ENCODE measurements around the gene PIP. TPM values are rescaled to one million over a fixed set of nuclear protein-coding genes. Genes with fewer than 3 reads are reported as not detected.

Gene PIP
- total RNA-seq, 2 donors from 2014 or later = not detected

DNA sequence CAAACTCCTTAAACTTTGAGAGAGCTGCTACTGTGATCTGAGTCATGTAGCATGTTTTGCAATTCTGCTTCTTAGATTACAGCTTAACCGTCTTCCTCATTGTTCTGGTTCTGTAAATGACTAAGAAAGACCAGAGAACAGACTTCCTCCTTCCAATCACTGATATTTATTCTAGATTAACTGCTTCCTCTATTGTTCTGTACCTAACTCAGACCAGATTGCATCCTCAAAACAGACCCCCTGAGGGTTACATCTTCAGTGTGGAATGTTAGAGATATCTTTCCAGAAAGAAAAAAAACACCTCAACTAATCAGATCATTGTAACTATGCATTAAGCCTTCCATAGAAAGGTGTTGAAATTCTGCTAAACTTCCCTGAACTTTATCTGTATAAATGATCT lies 5.7 kb upstream of the PIP start:
- 42% methylated on average over 1 of the region's 1 CpG; no CpG with 5 or more reads in 1 of the 2 experiments for WGBS, 2 experiments (ENCODE audit: insufficient coverage in 1 of 2, insufficient read length in 1 of 2)
- Mint-ChIP-seq H3K4me1 (peaks cover 8% of the 10 kb centered on the region), H3K4me3 (no peak overlapping the region)

DNA sequence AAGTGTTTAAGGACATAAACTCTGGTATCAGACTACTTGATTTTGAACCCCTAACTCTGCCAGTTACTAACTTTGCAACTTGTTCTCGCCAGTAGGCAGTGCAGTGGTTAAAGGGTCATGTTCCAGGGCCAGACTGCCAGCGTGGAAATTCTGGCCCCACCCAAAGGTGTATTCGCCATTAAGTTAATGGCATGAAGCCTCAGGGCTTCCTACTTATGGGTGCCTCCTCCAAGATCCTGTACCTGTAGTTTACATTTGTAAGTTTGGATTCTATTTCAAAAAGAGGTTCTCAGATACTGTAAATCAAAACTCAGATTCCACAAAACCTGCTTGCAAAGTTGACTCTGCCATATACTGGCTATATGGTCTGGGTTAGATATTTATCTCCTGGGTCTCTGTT lies 2.8 kb upstream of the PIP start:
- Histone ChIP-seq H3K27ac (ENCODE audit: low read depth, low read length) (no peak overlapping the region), H3K36me3 (ENCODE audit: control insufficient read depth, insufficient read depth, low read length) (no peaks in the 10 kb centered on the region), H3K9me3 (ENCODE audit: control insufficient read depth, low read length) (peaks cover 22% of the 10 kb centered on the region), H3K4me1 (ENCODE audit: control insufficient read depth, insufficient read depth, low read length) (no peaks in the 10 kb centered on the region), H3K9ac (ENCODE audit: extremely low read depth, low read length, poor library complexity, severe bottlenecking) (no peak overlapping the region), H3K4me3 (ENCODE audit: low read length) (no peak overlapping the region), H3K27me3 (ENCODE audit: control insufficient read depth, insufficient read depth, low read length, poor library complexity, severe bottlenecking) (peaks cover 12% of the 10 kb centered on the region)
- Mint-ChIP-seq H3K9me3 (peaks cover 24% of the 10 kb centered on the region), H3K27me3 (ENCODE audit: insufficient read depth) (peaks cover 27% of the 10 kb centered on the region), H3K36me3 (ENCODE audit: low read depth) (peaks cover 3% of the 10 kb centered on the region), H3K4me3 (no peak overlapping the region), H3K27ac (no peak overlapping the region), H3K4me1 (peaks cover 8% of the 10 kb centered on the region)
- TF ChIP-seq, protein P1, sequence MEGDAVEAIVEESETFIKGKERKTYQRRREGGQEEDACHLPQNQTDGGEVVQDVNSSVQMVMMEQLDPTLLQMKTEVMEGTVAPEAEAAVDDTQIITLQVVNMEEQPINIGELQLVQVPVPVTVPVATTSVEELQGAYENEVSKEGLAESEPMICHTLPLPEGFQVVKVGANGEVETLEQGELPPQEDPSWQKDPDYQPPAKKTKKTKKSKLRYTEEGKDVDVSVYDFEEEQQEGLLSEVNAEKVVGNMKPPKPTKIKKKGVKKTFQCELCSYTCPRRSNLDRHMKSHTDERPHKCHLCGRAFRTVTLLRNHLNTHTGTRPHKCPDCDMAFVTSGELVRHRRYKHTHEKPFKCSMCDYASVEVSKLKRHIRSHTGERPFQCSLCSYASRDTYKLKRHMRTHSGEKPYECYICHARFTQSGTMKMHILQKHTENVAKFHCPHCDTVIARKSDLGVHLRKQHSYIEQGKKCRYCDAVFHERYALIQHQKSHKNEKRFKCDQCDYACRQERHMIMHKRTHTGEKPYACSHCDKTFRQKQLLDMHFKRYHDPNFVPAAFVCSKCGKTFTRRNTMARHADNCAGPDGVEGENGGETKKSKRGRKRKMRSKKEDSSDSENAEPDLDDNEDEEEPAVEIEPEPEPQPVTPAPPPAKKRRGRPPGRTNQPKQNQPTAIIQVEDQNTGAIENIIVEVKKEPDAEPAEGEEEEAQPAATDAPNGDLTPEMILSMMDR (conservative IDR thresholded peaks at IDR 0.05) = no peak
- 88 to 89% methylated on average over 3 of the region's 3 CpGs for WGBS, 2 experiments (ENCODE audit: insufficient coverage in 1 of 2, insufficient read length in 1 of 2)
- DNase-seq = no peak

More for the DNA sequence above, 5.7 kb upstream of the PIP start:
- Mint-ChIP-seq H3K27ac (no peak overlapping the region), H3K36me3 (ENCODE audit: low read depth) (peaks cover 10% of the 10 kb centered on the region), H3K27me3 (ENCODE audit: insufficient read depth) (peaks cover 8% of the 10 kb centered on the region), H3K9me3 (peaks cover 50% of the 10 kb centered on the region)
- H3K36me3 ChIP-seq (ENCODE audit: control insufficient read depth, insufficient read depth, low read length) = no peaks in the 10 kb centered on the region
- H3K9ac ChIP-seq (ENCODE audit: extremely low read depth, low read length, poor library complexity, severe bottlenecking) = no peak overlapping the region
- H3K4me3 ChIP-seq (ENCODE audit: low read length) = peak overlapping the region; percentile 53
- TF ChIP-seq, protein P1 (conservative IDR thresholded peaks at IDR 0.05) = no peak
- peaks cover 46% of the 10 kb centered on the region for H3K9me3 ChIP-seq (ENCODE audit: control insufficient read depth, low read length)
- H3K27ac ChIP-seq (ENCODE audit: low read depth, low read length) = no peak overlapping the region
- DNase-seq = no peak
- peaks cover 4% of the 10 kb centered on the region for H3K27me3 ChIP-seq (ENCODE audit: control insufficient read depth, insufficient read depth, low read length, poor library complexity, severe bottlenecking)
- H3K4me1 ChIP-seq (ENCODE audit: control insufficient read depth, insufficient read depth, low read length) = no peaks in the 10 kb centered on the region

DNA sequence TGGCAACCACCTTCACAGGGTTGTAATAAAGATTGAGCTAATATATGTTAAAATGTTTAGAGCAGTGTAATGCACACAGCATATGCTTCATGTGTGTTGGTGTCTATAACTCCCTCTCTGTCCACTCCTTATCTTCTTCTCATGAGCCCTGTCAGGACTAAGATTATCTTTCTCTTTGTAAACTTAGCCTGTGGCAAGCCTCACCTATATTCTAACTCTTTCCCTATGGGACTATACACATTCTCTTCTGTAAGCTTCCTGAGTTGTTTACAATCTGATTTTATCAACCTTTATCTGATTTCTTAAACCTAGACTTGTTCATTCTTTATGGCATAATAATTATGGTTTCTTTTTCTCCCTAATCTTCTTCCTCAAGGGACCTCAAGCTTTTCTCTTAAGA lies 2.4 kb upstream of the PIP start:
- H3K27me3 ChIP-seq (ENCODE audit: control insufficient read depth, insufficient read depth, low read length, poor library complexity, severe bottlenecking) = peaks cover 12% of the 10 kb centered on the region
- TF ChIP-seq, protein P1 (conservative IDR thresholded peaks at IDR 0.05) = no peak
- no peaks in the 10 kb centered on the region for H3K4me1 ChIP-seq (ENCODE audit: control insufficient read depth, insufficient read depth, low read length)
- peaks cover 30% of the 10 kb centered on the region for H3K27me3 Mint-ChIP-seq (ENCODE audit: insufficient read depth)
- H3K4me3 ChIP-seq (ENCODE audit: low read length) = no peak overlapping the region
- H3K9me3 ChIP-seq (ENCODE audit: control insufficient read depth, low read length) = peaks cover 18% of the 10 kb centered on the region
- H3K36me3 ChIP-seq (ENCODE audit: control insufficient read depth, insufficient read depth, low read length) = no peaks in the 10 kb centered on the region
- H3K9me3 Mint-ChIP-seq = peaks cover 20% of the 10 kb centered on the region
- peaks cover 3% of the 10 kb centered on the region for H3K36me3 Mint-ChIP-seq (ENCODE audit: low read depth)
- DNase-seq = no peak
- no peak overlapping the region for H3K9ac ChIP-seq (ENCODE audit: extremely low read depth, low read length, poor library complexity, severe bottlenecking)
- no peak overlapping the region for H3K27ac Mint-ChIP-seq
- no peak overlapping the region for H3K4me3 Mint-ChIP-seq
- peaks cover 8% of the 10 kb centered on the region for H3K4me1 Mint-ChIP-seq
- no peak overlapping the region for H3K27ac ChIP-seq (ENCODE audit: low read depth, low read length)
